ENCODE data around the gene RYR2.
"Not testable (repeated sequence)": the region's sequence is repeated elsewhere in the genome, so short reads cannot be mapped to it uniquely, and the experiment has no call there.

The RYR2 gene

DNA sequence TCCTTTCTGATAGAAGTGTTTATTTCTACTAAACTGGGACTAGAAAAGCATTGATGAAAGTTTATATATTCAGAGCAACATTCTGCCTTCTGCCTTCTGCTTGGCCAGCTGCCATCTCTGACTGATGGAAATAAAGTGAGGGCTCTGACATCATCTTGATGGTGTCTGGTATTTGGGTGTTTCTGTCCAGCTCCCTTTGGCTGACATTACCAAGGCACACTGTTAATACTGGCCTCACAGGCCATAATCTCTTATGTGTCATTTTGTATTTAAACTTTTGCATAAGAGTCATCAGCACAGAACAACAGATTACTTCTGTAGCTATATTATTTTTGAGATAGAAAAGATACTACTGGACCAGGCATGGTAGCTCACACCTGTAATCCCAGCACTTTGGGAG is 216.9 kb downstream of the RYR2 start:
- H3K27ac ChIP-seq (ENCODE audit: low read depth, low read length) = no peak overlapping the region

GRCh38 chr1:237261198-237261597 is 219.2 kb downstream of the RYR2 start:
- H3K36me3 ChIP-seq (ENCODE audit: control insufficient read depth, insufficient read depth, low read length) = no peaks in the 10 kb centered on the region
- no peaks in the 10 kb centered on the region for H3K9me3 ChIP-seq (ENCODE audit: control insufficient read depth, insufficient read depth, low read depth, low read length)
- no peaks in the 10 kb centered on the region for H3K4me1 ChIP-seq (ENCODE audit: control insufficient read depth, insufficient read depth, low read length)
- no peak overlapping the region for H3K27ac ChIP-seq (ENCODE audit: low read depth, low read length)
- no peak overlapping the region for H3K9ac ChIP-seq (ENCODE audit: low read length)
- no peaks in the 10 kb centered on the region for H3K27me3 ChIP-seq (ENCODE audit: control insufficient read depth, insufficient read depth, low read length)
- no peak overlapping the region for H3K4me3 ChIP-seq (ENCODE audit: low read depth, low read length)

More for the DNA sequence above, 216.9 kb downstream of the RYR2 start:
- H3K4me1 ChIP-seq (ENCODE audit: control insufficient read depth, insufficient read depth, low read length) = no peaks in the 10 kb centered on the region
- H3K9me3 ChIP-seq (ENCODE audit: control insufficient read depth, insufficient read depth, low read depth, low read length) = 0 out of 2 replicates have a peak, but pooled peaks cover 6% of the 10 kb centered on the region
- no peaks in the 10 kb centered on the region for H3K27me3 ChIP-seq (ENCODE audit: control insufficient read depth, insufficient read depth, low read length)
- H3K4me3 ChIP-seq (ENCODE audit: low read depth, low read length) = no peak overlapping the region
- H3K36me3 ChIP-seq (ENCODE audit: control insufficient read depth, insufficient read depth, low read length) = no peaks in the 10 kb centered on the region
- no peak overlapping the region for H3K9ac ChIP-seq (ENCODE audit: low read length)

DNA sequence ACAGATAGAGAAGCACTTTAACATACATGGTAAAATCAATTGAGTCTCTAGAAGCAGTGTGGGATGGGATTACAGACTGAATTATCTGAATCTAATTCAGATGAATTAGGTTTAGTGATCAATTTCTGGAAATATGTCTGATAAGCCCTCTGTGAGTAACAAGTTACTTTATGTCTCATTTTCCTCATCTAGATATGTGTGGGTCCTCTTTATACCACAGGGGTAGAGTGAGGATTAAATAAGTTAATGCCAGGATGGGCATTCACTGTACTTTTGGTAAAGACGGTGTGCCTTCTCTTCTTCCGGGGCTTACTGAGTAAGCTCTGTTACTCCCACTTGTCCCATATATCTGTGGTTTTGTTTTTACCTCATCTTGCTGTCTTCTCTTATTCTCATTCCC is 225.8 kb downstream of the RYR2 start:
- H3K9ac ChIP-seq (ENCODE audit: low read length) = no peak overlapping the region
- no peaks in the 10 kb centered on the region for H3K27me3 ChIP-seq (ENCODE audit: control insufficient read depth, insufficient read depth, low read length)
- no peak overlapping the region for H3K27ac ChIP-seq (ENCODE audit: low read depth, low read length)
- H3K4me3 ChIP-seq (ENCODE audit: low read depth, low read length) = no peak overlapping the region
- no peaks in the 10 kb centered on the region for H3K9me3 ChIP-seq (ENCODE audit: control insufficient read depth, insufficient read depth, low read depth, low read length)
- no peaks in the 10 kb centered on the region for H3K36me3 ChIP-seq (ENCODE audit: control insufficient read depth, insufficient read depth, low read length)
- H3K4me1 ChIP-seq (ENCODE audit: control insufficient read depth, insufficient read depth, low read length) = no peaks in the 10 kb centered on the region

GRCh38 chr1:237269938-237270337 is 228.0 kb downstream of the RYR2 start:
- Histone ChIP-seq H3K27me3 (ENCODE audit: control insufficient read depth, insufficient read depth, low read length) (no peaks in the 10 kb centered on the region), H3K27ac (ENCODE audit: low read depth, low read length) (no peak overlapping the region), H3K4me1 (ENCODE audit: control insufficient read depth, insufficient read depth, low read length) (no peaks in the 10 kb centered on the region), H3K9ac (ENCODE audit: low read length) (no peak overlapping the region), H3K4me3 (ENCODE audit: low read depth, low read length) (no peak overlapping the region), H3K36me3 (ENCODE audit: control insufficient read depth, insufficient read depth, low read length) (no peaks in the 10 kb centered on the region), H3K9me3 (ENCODE audit: control insufficient read depth, insufficient read depth, low read depth, low read length) (no peaks in the 10 kb centered on the region)

DNA sequence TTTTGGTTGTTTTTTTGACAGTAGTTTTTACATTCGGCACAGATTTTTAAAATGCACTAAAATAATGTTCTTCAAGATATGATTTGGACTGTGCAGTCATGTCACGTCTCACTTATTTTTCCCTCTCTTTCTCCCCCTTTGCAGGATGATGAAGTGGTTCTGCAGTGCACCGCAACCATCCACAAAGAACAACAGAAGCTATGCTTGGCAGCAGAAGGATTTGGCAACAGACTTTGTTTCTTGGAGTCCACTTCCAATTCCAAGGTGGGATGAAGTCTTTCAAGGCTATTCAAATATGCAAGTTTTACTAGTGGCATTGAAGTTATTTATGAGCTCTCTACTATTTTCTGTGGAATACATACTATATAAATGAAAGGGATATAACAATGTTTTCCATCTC is 228.4 kb downstream of the RYR2 start:
- Histone ChIP-seq H3K9ac (ENCODE audit: low read length) (no peak overlapping the region), H3K4me1 (ENCODE audit: control insufficient read depth, insufficient read depth, low read length) (no peaks in the 10 kb centered on the region), H3K36me3 (ENCODE audit: control insufficient read depth, insufficient read depth, low read length) (no peaks in the 10 kb centered on the region), H3K27ac (ENCODE audit: low read depth, low read length) (no peak overlapping the region), H3K27me3 (ENCODE audit: control insufficient read depth, insufficient read depth, low read length) (no peaks in the 10 kb centered on the region), H3K9me3 (ENCODE audit: control insufficient read depth, insufficient read depth, low read depth, low read length) (no peaks in the 10 kb centered on the region), H3K4me3 (ENCODE audit: low read depth, low read length) (no peak overlapping the region)

- not testable (repeated sequence) for H3K9me3 ChIP-seq (ENCODE audit: control insufficient read depth, insufficient read depth, low read depth, low read length); H3K27ac ChIP-seq (ENCODE audit: low read depth, low read length); H3K9ac ChIP-seq (ENCODE audit: low read length); H3K36me3 ChIP-seq (ENCODE audit: control insufficient read depth, insufficient read depth, low read length); H3K4me3 ChIP-seq (ENCODE audit: low read depth, low read length); H3K27me3 ChIP-seq (ENCODE audit: control insufficient read depth, insufficient read depth, low read length)
- peaks cover 13% of the 10 kb centered on the region; the same call in 1 of the 2 replicates for H3K4me1 ChIP-seq (ENCODE audit: control insufficient read depth, insufficient read depth, low read length)
Observed at GRCh38 chr1:237277994-237278393, 236.0 kb downstream of the RYR2 start.

DNA sequence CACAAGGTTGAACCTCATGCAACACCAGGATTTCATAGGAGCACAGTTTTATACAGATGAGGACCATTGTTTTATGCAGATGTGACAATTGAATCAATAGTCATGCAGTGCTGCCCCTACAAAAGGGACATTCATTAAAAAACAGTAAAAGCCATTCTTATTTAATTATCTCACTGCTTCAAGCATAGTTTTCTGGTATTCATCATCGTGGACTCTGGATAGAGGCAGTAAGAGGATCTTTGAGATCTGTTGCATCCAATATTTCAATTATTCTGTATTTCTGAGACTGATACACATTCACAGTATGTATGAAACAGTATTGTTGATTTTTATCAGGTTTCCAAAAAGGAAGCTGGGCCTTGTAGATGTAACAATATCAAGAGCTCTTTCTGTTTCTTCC is 237.6 kb downstream of the RYR2 start:
- H3K4me1 ChIP-seq (ENCODE audit: control insufficient read depth, insufficient read depth, low read length) = peaks cover 13% of the 10 kb centered on the region; the same call in 1 of the 2 replicates
- no peaks in the 10 kb centered on the region for H3K36me3 ChIP-seq (ENCODE audit: control insufficient read depth, insufficient read depth, low read length)
- H3K9ac ChIP-seq (ENCODE audit: low read length) = no peak overlapping the region
- H3K4me3 ChIP-seq (ENCODE audit: low read depth, low read length) = no peak overlapping the region
- H3K9me3 ChIP-seq (ENCODE audit: control insufficient read depth, insufficient read depth, low read depth, low read length) = no peaks in the 10 kb centered on the region
- no peaks in the 10 kb centered on the region for H3K27me3 ChIP-seq (ENCODE audit: control insufficient read depth, insufficient read depth, low read length)
- H3K27ac ChIP-seq (ENCODE audit: low read depth, low read length) = no peak overlapping the region

DNA sequence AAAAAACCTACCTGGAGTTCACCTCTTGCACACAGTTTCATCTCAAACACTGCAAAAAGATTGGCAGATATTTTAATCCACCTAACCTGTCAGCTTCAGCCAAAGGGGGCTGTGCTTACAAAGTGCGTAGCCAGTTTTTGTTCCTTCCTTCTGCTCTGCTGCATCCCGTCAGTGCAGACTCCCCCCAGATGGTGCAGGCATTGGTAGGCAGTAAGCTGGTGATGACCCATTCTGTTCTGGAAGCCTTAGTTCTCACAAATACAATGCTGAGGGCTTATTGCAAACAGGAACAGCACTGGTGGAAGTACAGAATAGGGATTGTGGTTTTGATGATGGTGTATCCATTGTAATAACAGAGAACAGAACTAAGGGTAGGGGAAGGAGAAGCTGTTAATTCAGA is 239.5 kb downstream of the RYR2 start:
- H3K27me3 ChIP-seq (ENCODE audit: control insufficient read depth, insufficient read depth, low read length) = no peaks in the 10 kb centered on the region
- H3K36me3 ChIP-seq (ENCODE audit: control insufficient read depth, insufficient read depth, low read length) = no peaks in the 10 kb centered on the region
- peaks cover 13% of the 10 kb centered on the region; the same call in 1 of the 2 replicates for H3K4me1 ChIP-seq (ENCODE audit: control insufficient read depth, insufficient read depth, low read length)
- no peaks in the 10 kb centered on the region for H3K9me3 ChIP-seq (ENCODE audit: control insufficient read depth, insufficient read depth, low read depth, low read length)
- no peak overlapping the region for H3K4me3 ChIP-seq (ENCODE audit: low read depth, low read length)
- H3K27ac ChIP-seq (ENCODE audit: low read depth, low read length) = no peak overlapping the region
- no peak overlapping the region for H3K9ac ChIP-seq (ENCODE audit: low read length)

DNA sequence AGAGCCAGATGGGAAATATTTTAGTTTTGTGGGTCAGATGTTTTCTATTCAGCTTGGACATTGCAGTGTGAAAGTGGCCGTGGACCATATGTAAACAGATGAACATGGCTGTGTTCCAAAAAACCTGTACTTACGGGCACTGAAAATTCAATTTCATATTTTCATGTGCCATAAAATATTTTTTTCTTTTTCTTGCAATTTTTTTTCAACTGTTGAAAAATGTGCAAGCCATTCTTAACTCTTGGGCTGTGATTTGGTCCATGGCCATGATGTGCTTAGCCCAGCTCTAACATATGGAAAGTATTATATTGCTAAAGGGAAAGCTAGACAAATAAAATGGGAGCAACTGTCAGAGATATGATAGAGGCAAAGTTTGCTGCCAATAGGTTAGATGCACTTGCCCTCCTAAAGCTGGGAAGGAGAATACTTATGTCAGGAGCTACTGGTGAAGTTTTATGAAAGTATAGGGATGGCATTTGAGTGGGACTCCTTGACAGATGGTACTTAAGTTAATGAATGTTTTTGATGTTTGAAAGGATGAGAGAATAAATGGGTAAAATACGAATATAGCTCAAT is 240.3 kb downstream of the RYR2 start:
- Histone ChIP-seq H3K9ac (ENCODE audit: low read length) (no peak overlapping the region), H3K36me3 (ENCODE audit: control insufficient read depth, insufficient read depth, low read length) (no peaks in the 10 kb centered on the region), H3K4me1 (ENCODE audit: control insufficient read depth, insufficient read depth, low read length) (peaks cover 13% of the 10 kb centered on the region; the same call in 1 of the 2 replicates), H3K9me3 (ENCODE audit: control insufficient read depth, insufficient read depth, low read depth, low read length) (no peaks in the 10 kb centered on the region), H3K27ac (ENCODE audit: low read depth, low read length) (no peak overlapping the region), H3K27me3 (ENCODE audit: control insufficient read depth, insufficient read depth, low read length) (no peaks in the 10 kb centered on the region), H3K4me3 (ENCODE audit: low read depth, low read length) (no peak overlapping the region)

DNA sequence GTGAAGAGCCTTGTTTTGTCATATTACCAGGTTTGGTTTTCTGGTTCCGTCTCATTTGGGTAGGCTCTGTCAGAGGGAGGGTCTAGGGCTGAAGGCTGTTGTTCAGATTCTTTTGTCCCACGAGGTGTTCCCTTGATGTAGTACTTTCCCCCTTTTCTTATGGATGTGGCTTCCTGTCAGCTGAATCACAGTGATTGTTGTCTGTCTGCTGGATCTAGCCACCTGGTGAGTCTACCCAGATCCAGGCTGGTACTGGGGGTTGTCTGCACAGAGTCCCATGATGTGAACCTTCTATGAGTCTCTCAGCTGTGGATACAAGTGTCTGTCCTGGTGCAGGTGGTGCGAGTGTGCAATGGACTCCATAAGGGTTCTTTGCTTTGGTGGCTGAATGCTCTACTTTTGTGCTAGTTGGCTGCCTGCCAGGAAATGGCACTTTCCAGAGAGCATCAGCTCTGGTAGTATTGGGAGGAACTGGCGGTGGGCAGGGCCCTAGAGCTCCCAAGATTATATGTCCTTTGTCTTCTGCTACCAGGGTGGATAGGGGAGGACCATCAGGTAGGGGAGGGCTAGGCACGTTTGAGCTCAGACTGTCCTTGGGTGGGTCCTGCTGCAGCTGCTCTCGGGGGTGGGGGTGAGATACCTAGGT is 246.0 kb downstream of the RYR2 start:
- peaks cover 15% of the 10 kb centered on the region; the same call in 1 of the 2 replicates for H3K4me1 ChIP-seq (ENCODE audit: control insufficient read depth, insufficient read depth, low read length)
- H3K4me3 ChIP-seq (ENCODE audit: low read depth, low read length) = no peak overlapping the region
- H3K9ac ChIP-seq (ENCODE audit: low read length) = peak overlapping the region; percentile 7
- H3K27ac ChIP-seq (ENCODE audit: low read depth, low read length) = 0 out of 2 replicates have a peak overlapping the region, but pooled peaks have one; percentile 37
- H3K9me3 ChIP-seq (ENCODE audit: control insufficient read depth, insufficient read depth, low read depth, low read length) = no peaks in the 10 kb centered on the region
- H3K27me3 ChIP-seq (ENCODE audit: control insufficient read depth, insufficient read depth, low read length) = no peaks in the 10 kb centered on the region
- H3K36me3 ChIP-seq (ENCODE audit: control insufficient read depth, insufficient read depth, low read length) = no peaks in the 10 kb centered on the region

GRCh38 chr1:237293804-237294203 is 251.8 kb downstream of the RYR2 start:
- no peaks in the 10 kb centered on the region for H3K27me3 ChIP-seq (ENCODE audit: control insufficient read depth, insufficient read depth, low read length)
- H3K27ac ChIP-seq (ENCODE audit: low read depth, low read length) = no peak overlapping the region
- H3K9me3 ChIP-seq (ENCODE audit: control insufficient read depth, insufficient read depth, low read depth, low read length) = no peaks in the 10 kb centered on the region
- no peaks in the 10 kb centered on the region for H3K36me3 ChIP-seq (ENCODE audit: control insufficient read depth, insufficient read depth, low read length)
- no peak overlapping the region for H3K4me3 ChIP-seq (ENCODE audit: low read depth, low read length)
- no peak overlapping the region for H3K9ac ChIP-seq (ENCODE audit: low read length)
- 0 out of 2 replicates have a peak, but pooled peaks cover under 1% of the 10 kb centered on the region for H3K4me1 ChIP-seq (ENCODE audit: control insufficient read depth, insufficient read depth, low read length)
